Keratinocyte (primary cell): ENCODE measurements around the gene CES5A. TPM values are rescaled to one million over a fixed set of nuclear protein-coding genes. Genes with fewer than 3 reads are reported as not detected.
"Not testable (repeated sequence)": the region's sequence is repeated elsewhere in the genome, so short reads cannot be mapped to it uniquely, and the experiment has no call there.

ENCODE experiments used
- DNase-seq: peaks from one replicate; pipeline ENCODE4 v3.0.0-alpha.2; 2011; ENCODE audit warnings: low read depth, missing footprints, low spot score
- FAIRE-seq: peaks from 2 replicates; lab custom pipeline; 2011; peaks lifted over from hg19 to GRCh38; lab: Jason Lieb, UNC
- H2AFZ ChIP-seq: 2 replicates; pipeline ENCODE4 v1.6.0; 2012; ENCODE audit warnings: low read length, control low read depth, inconsistent platforms; ENCODE audit not compliant: control insufficient read depth
- H3K27ac ChIP-seq: 2 replicates; pipeline ENCODE4 v1.5.1; 2011; ENCODE audit warnings: low read length; ENCODE audit not compliant: control insufficient read depth, insufficient read depth
- H3K27me3 ChIP-seq: 3 replicates; pipeline ENCODE4 v1.6.0; 2011; ENCODE audit warnings: low read length; ENCODE audit not compliant: control insufficient read depth, insufficient read depth; ENCODE audit errors: extremely low read depth
- H3K36me3 ChIP-seq, 2 experiments: 2 replicates in 1 of 2; 3 replicates in 1 of 2; pipeline ENCODE4 v1.5.1; 2011; ENCODE audit warnings: low read length in 2 of 2, mild to moderate bottlenecking in 1 of 2; ENCODE audit not compliant: control insufficient read depth in 2 of 2, insufficient read depth in 2 of 2; ENCODE audit errors: extremely low read depth in 1 of 2
- H3K4me1 ChIP-seq: 3 replicates; pipeline ENCODE4 v1.5.1; 2011; ENCODE audit warnings: low read length; ENCODE audit not compliant: control insufficient read depth, insufficient read depth; ENCODE audit errors: extremely low read depth
- H3K4me2 ChIP-seq: 3 replicates; pipeline ENCODE4 v1.6.0; 2011; ENCODE audit warnings: low read depth, low read length; ENCODE audit not compliant: control insufficient read depth, insufficient read depth; ENCODE audit errors: extremely low read depth
- H3K4me3 ChIP-seq, 3 experiments: fragments of 200-600 bp in 1 of 3; sonication (generic) in 1 of 3; 2 replicates in 2 of 3; 3 replicates in 1 of 3; pipeline ENCODE4 v1.5.1; 2011 to 2016; ENCODE audit warnings: low read length in 3 of 3, mild to moderate bottlenecking in 3 of 3, control low read depth in 2 of 3, inconsistent platforms in 1 of 3, low read depth in 1 of 3, mixed read lengths in 1 of 3, mixed run types in 1 of 3, moderate library complexity in 1 of 3; ENCODE audit not compliant: control insufficient read depth in 2 of 3, insufficient read depth in 2 of 3; ENCODE audit errors: extremely low read depth in 1 of 3
- H3K79me2 ChIP-seq: 2 replicates; pipeline ENCODE4 v1.6.0; 2012; ENCODE audit warnings: low read length; ENCODE audit not compliant: control insufficient read depth, insufficient read depth
- H3K9ac ChIP-seq: 3 replicates; pipeline ENCODE4 v1.6.0; 2011; ENCODE audit warnings: low read length; ENCODE audit not compliant: control insufficient read depth, insufficient read depth; ENCODE audit errors: extremely low read depth
- H3K9me1 ChIP-seq: 3 replicates; pipeline ENCODE4 v1.6.0; 2011; ENCODE audit warnings: low read length; ENCODE audit not compliant: control insufficient read depth, insufficient read depth; ENCODE audit errors: extremely low read depth
- H3K9me3 ChIP-seq: 2 replicates; pipeline ENCODE4 v1.5.1; 2012; ENCODE audit warnings: low read depth, low read length; ENCODE audit not compliant: control insufficient read depth
- H4K20me1 ChIP-seq: 3 replicates; pipeline ENCODE4 v1.6.0; 2011; ENCODE audit warnings: low read length; ENCODE audit not compliant: control insufficient read depth, insufficient read depth; ENCODE audit errors: extremely low read depth
- CTCF ChIP-seq, 3 experiments: IDR thresholded peaks in 1 of 3; conservative IDR thresholded peaks in 1 of 3; optimal IDR thresholded peaks in 1 of 3; 2 replicates in 2 of 3; 3 replicates in 1 of 3; pipeline versions ENCODE3 to v1.5.1; 2011; ENCODE audit warnings: low read length in 3 of 3, mild to moderate bottlenecking in 3 of 3, moderate library complexity in 2 of 3, control low read depth in 1 of 3, inconsistent platforms in 1 of 3; ENCODE audit not compliant: insufficient read depth in 2 of 3; ENCODE audit errors: extremely low read depth in 1 of 3
- EZH2 ChIP-seq: IDR thresholded peaks from one replicate; pipeline ENCODE4 v1.6.1; 2012; ENCODE audit warnings: inconsistent platforms, mild to moderate bottlenecking, low read length, moderate library complexity
- dilution Hi-C: fragments of 300-500 bp; cut with MboI; formaldehyde crosslinking; loops from one replicate; pipeline ENCODE4 v1.7.0; 2020; ENCODE audit warnings: low sequenced_read_pairs; ENCODE audit not compliant: extremely low pct_ligation_motif_present
- polyA plus RNA-seq, 5 experiments: library from polyadenylated mRNA; depleted of rRNA in 3 of 5; stranded (reverse) in 3 of 5; stranded (forward) in 1 of 5; unstranded in 1 of 5; fragments of >200 nt; gene quantifications; 1 replicate in 1 of 5; 2 replicates in 3 of 5; 3 replicates in 1 of 5; pipeline versions ENCODE4 v1.2.1 to v1.2.3, GENCODE V29; 2011 to 2012; ENCODE audit warnings: missing spikeins in 2 of 5, low read depth in 1 of 5, low replicate concordance in 1 of 5

Gene CES5A
- polyA plus RNA-seq, 1 donor (not counting 4 experiments of a cell fraction or from before 2014, with no cell fraction given) = not detected

- H4K20me1 ChIP-seq = no peaks in the 10 kb centered on the region
- TF ChIP-seq EZH2 (no peak), CTCF (optimal IDR thresholded peaks at IDR 0.05 in 1 of 3, IDR thresholded peaks at IDR 0.05 in 1 of 3, conservative IDR thresholded peaks at IDR 0.05 in 1 of 3; ENCODE audit: extremely low read depth in 1 of 3, insufficient read depth in 2 of 3, low read length in 3 of 3) (no peak)
- H3K4me2 ChIP-seq = no peak overlapping the region
- no peaks in the 10 kb centered on the region for H3K27me3 ChIP-seq
- no peaks in the 10 kb centered on the region for H3K79me2 ChIP-seq
- dilution Hi-C loops = no loop called here
- no peak overlapping the region for H3K27ac ChIP-seq
- no peaks in the 10 kb centered on the region for H3K36me3 ChIP-seq
- no peak overlapping the region for H2AFZ ChIP-seq
- FAIRE-seq = no peak
- peaks cover 3% of the 10 kb centered on the region for H3K4me1 ChIP-seq
- H3K9me3 ChIP-seq = no peaks in the 10 kb centered on the region
- no peak overlapping the region for H3K4me3 ChIP-seq
- H3K9ac ChIP-seq = no peak overlapping the region
- H3K9me1 ChIP-seq = no peaks in the 10 kb centered on the region
- DNase-seq = no peak
Measured at GRCh38 chr16:55817236-55817912, 57.8 kb downstream of the CES5A start.

GRCh38 chr16:55816222-55816621, 59.0 kb downstream of the CES5A start:
- not testable (repeated sequence) for H3K27ac ChIP-seq

GRCh38 chr16:55815320-55815719, 59.9 kb downstream of the CES5A start:
- Histone ChIP-seq H3K9ac (no peak overlapping the region), H4K20me1 (no peaks in the 10 kb centered on the region), H2AFZ (no peak overlapping the region), H3K79me2 (no peaks in the 10 kb centered on the region), H3K4me1 (peaks cover 3% of the 10 kb centered on the region), H3K36me3 (no peaks in the 10 kb centered on the region), H3K27me3 (no peaks in the 10 kb centered on the region), H3K9me1 (no peaks in the 10 kb centered on the region), H3K9me3 (no peaks in the 10 kb centered on the region), H3K27ac (no peak overlapping the region), H3K4me3 (no peak overlapping the region), H3K4me2 (no peak overlapping the region)
- DNase-seq = no peak
- TF ChIP-seq EZH2 = no peak
- no peak for TF ChIP-seq CTCF (optimal IDR thresholded peaks at IDR 0.05 in 1 of 3, IDR thresholded peaks at IDR 0.05 in 1 of 3, conservative IDR thresholded peaks at IDR 0.05 in 1 of 3; ENCODE audit: extremely low read depth in 1 of 3, insufficient read depth in 2 of 3, low read length in 3 of 3)
- dilution Hi-C loops = no loop called here
- FAIRE-seq = no peak

More at GRCh38 chr16:55816222-55816621, 59.0 kb downstream of the CES5A start:
- DNase-seq, H2AFZ ChIP-seq, dilution Hi-C loops, H3K79me2 ChIP-seq, H3K4me3 ChIP-seq, H4K20me1 ChIP-seq, H3K4me1 ChIP-seq, H3K36me3 ChIP-seq, H3K9ac ChIP-seq, H3K9me3 ChIP-seq, H3K9me1 ChIP-seq, H3K27me3 ChIP-seq, H3K4me2 ChIP-seq: not testable (repeated sequence)
- FAIRE-seq = peak; percentile 76

- H3K4me1 ChIP-seq, H2AFZ ChIP-seq, H3K4me2 ChIP-seq, H3K79me2 ChIP-seq, FAIRE-seq, H3K36me3 ChIP-seq, H3K27ac ChIP-seq, H3K27me3 ChIP-seq, H4K20me1 ChIP-seq, H3K4me3 ChIP-seq, dilution Hi-C loops, H3K9me3 ChIP-seq, DNase-seq, H3K9me1 ChIP-seq, H3K9ac ChIP-seq: not testable (repeated sequence)
Measured at GRCh38 chr16:55814174-55814573, 61.0 kb downstream of the CES5A start.
